Nephron progenitor cell (in vitro differentiated cells): ENCODE data around the gene DLK1.

Experiments
- DNase-seq: peaks from one replicate; pipeline ENCODE4 v3.0.0; 2021
- H3K27ac Mint-ChIP-seq: 2 replicates; pipeline ENCODE4 v1.8.0; 2021; ENCODE audit warnings: mild to moderate bottlenecking, moderate library complexity, mixed read lengths
- H3K27me3 Mint-ChIP-seq: 2 replicates; pipeline ENCODE4 v1.8.0; 2021; ENCODE audit warnings: mild to moderate bottlenecking, low read depth, mixed read lengths; ENCODE audit not compliant: poor library complexity
- H3K36me3 Mint-ChIP-seq: 2 replicates; pipeline ENCODE4 v1.8.0; 2021; ENCODE audit warnings: low read depth, mixed read lengths
- H3K4me1 Mint-ChIP-seq: 2 replicates; pipeline ENCODE4 v1.8.0; 2021; ENCODE audit warnings: mixed read lengths
- H3K4me3 Mint-ChIP-seq: 2 replicates; pipeline ENCODE4 v1.8.0; 2021; ENCODE audit warnings: mild to moderate bottlenecking, moderate library complexity, mixed read lengths
- H3K9me3 Mint-ChIP-seq: 2 replicates; pipeline ENCODE4 v1.8.0; 2021; ENCODE audit warnings: mild to moderate bottlenecking, moderate library complexity, mixed read lengths
- TF ChIP-seq, protein P1 (sequence below): fragments of 200-600 bp; sonication (generic); IDR thresholded peaks from 2 replicates; pipeline ENCODE4 v1.5.0; 2021; ENCODE audit warnings: antibody characterized with exemption

The DLK1 gene

DNA sequence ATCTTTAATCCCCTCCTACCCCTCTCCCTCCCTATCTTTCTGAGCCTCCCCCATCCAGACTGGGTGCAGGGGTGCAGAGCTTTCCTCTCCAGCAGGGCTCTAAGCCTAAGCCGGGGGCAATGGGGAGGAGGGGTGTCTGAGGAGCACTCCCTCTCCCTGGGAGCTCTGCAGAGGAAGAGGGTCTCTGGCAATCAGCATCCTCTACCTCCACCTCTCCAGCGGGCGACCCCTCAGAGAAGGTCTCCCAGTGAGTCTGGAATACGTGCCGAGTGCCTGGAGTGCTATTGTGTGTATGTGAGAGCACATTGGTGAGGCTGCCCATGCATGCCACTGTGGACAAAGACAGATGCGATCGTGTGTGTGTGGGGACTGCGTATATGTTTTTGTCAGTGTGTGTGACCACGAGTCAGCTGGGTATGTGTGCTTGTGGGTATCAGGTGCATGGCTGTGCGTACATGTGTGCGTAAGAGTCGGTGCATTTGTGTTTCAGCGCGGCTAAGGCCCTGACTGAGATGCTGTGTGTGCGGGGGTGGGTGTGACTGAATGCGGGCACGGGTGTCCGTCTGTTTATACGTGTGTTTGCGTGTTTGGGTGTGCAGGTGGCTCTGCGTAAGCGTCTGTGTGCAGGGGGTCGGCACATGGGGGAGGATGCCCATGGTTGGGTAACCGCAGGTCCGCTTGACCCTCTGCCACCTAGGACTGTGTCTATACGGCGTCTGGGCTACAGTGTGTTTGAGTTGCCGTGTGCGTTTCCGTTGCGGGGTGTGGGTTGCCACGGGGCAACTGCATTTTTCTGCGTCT lies 905 bp upstream of the DLK1 start:
- peaks cover 67% of the 10 kb centered on the region for H3K27me3 Mint-ChIP-seq
- peak overlapping the region; percentile 75 for H3K4me3 Mint-ChIP-seq
- DNase-seq = no peak
- no peaks in the 10 kb centered on the region for H3K36me3 Mint-ChIP-seq
- peaks cover 79% of the 10 kb centered on the region for H3K4me1 Mint-ChIP-seq
- H3K9me3 Mint-ChIP-seq = peaks cover 9% of the 10 kb centered on the region
- TF ChIP-seq, protein P1, sequence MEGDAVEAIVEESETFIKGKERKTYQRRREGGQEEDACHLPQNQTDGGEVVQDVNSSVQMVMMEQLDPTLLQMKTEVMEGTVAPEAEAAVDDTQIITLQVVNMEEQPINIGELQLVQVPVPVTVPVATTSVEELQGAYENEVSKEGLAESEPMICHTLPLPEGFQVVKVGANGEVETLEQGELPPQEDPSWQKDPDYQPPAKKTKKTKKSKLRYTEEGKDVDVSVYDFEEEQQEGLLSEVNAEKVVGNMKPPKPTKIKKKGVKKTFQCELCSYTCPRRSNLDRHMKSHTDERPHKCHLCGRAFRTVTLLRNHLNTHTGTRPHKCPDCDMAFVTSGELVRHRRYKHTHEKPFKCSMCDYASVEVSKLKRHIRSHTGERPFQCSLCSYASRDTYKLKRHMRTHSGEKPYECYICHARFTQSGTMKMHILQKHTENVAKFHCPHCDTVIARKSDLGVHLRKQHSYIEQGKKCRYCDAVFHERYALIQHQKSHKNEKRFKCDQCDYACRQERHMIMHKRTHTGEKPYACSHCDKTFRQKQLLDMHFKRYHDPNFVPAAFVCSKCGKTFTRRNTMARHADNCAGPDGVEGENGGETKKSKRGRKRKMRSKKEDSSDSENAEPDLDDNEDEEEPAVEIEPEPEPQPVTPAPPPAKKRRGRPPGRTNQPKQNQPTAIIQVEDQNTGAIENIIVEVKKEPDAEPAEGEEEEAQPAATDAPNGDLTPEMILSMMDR = no peak
- H3K27ac Mint-ChIP-seq = no peak overlapping the region

GRCh38 chr14:100727086-100727872 lies 587 bp downstream of the DLK1 start:
- H3K27me3 Mint-ChIP-seq = peaks cover 62% of the 10 kb centered on the region
- TF ChIP-seq, protein P1 = no peak
- DNase-seq = no peak
- peaks cover 75% of the 10 kb centered on the region for H3K4me1 Mint-ChIP-seq
- H3K4me3 Mint-ChIP-seq = peak overlapping the region; percentile 81
- peaks cover 9% of the 10 kb centered on the region for H3K9me3 Mint-ChIP-seq
- no peaks in the 10 kb centered on the region for H3K36me3 Mint-ChIP-seq
- H3K27ac Mint-ChIP-seq = no peak overlapping the region

- TF ChIP-seq, protein P1 = no peak
- H3K27ac Mint-ChIP-seq = no peak overlapping the region
- H3K4me1 Mint-ChIP-seq = peaks cover 75% of the 10 kb centered on the region
- H3K4me3 Mint-ChIP-seq = peak overlapping the region; percentile 81
- DNase-seq = no peak
- H3K36me3 Mint-ChIP-seq = no peaks in the 10 kb centered on the region
- peaks cover 61% of the 10 kb centered on the region for H3K27me3 Mint-ChIP-seq
- H3K9me3 Mint-ChIP-seq = peaks cover 9% of the 10 kb centered on the region
Measured at GRCh38 chr14:100727873-100728240, 1.2 kb downstream of the DLK1 start.

DNA sequence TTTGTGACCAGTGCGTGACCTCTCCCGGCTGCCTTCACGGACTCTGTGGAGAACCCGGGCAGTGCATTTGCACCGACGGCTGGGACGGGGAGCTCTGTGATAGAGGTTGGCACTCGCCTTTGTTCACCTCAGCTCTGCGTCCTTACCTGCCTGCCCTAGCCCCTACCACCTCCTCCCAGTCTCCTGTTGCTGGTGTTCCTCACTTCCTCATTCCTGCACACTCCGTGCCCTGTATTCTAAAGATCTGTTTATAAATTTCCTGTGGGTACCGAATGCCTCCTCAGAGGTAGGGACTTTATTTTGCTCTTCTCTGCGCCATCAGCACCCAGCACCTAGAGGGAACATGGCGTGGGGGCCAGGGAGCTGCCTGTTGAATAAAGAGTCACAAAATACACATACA lies 2.3 kb downstream of the DLK1 start:
- Mint-ChIP-seq H3K27ac (no peak overlapping the region), H3K27me3 (peaks cover 58% of the 10 kb centered on the region)

DNA sequence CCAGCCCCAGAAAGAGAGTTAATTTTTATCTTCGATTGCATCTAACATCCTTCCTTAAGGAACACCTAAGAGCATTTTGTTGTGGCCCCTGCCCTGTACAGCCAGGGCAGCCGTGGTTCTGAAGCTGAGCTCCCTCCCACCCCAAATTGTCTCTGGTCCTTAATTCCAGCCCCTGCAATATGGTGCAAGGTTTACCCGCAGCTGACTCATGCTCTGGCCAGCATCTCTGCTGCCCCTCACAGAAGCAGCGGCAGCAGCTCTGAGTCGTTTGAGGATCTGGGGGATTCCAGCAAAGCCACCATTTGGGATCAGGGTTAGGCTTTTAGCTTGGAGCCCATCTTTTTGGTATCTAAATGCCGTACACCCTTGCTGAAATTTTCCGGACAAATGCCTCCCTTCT lies 3.3 kb downstream of the DLK1 start:
- H3K27ac Mint-ChIP-seq = no peak overlapping the region
- TF ChIP-seq, protein P1 = no peak

More for the DNA sequence above, 2.3 kb downstream of the DLK1 start:
- TF ChIP-seq, protein P1 = no peak
- no peak for DNase-seq
- Mint-ChIP-seq H3K36me3 (no peaks in the 10 kb centered on the region), H3K4me3 (peak overlapping the region; percentile 47), H3K4me1 (peaks cover 67% of the 10 kb centered on the region), H3K9me3 (peaks cover 9% of the 10 kb centered on the region)

More for the DNA sequence above, 3.3 kb downstream of the DLK1 start:
- DNase-seq = no peak
- H3K27me3 Mint-ChIP-seq = peaks cover 50% of the 10 kb centered on the region
- H3K36me3 Mint-ChIP-seq = peaks cover 6% of the 10 kb centered on the region
- peaks cover 9% of the 10 kb centered on the region for H3K9me3 Mint-ChIP-seq
- peak overlapping the region; percentile 36 for H3K4me3 Mint-ChIP-seq
- H3K4me1 Mint-ChIP-seq = peaks cover 65% of the 10 kb centered on the region
